SU-DHL-6 (cell line): ENCODE data around the gene P3H4.

Experiments used
- EZH2phosphoT487 ChIP-seq: fragments of 200-600 bp; sonication (generic), shearing (Covaris generic); conservative IDR thresholded peaks from 2 replicates; pipeline ENCODE4 v1.6.1; 2018; ENCODE audit warnings: mild to moderate bottlenecking, antibody characterized with exemption, low read length, moderate library complexity, mixed read lengths
- TF ChIP-seq, protein P1 (sequence below): fragments of 200-600 bp; sonication (generic); IDR thresholded peaks from one replicate; pipeline ENCODE4 v1.5.1; 2017; ENCODE audit warnings: antibody characterized with exemption, mild to moderate bottlenecking, low read length, moderate library complexity; ENCODE audit not compliant: insufficient read depth, poor library complexity, severe bottlenecking

DNA sequence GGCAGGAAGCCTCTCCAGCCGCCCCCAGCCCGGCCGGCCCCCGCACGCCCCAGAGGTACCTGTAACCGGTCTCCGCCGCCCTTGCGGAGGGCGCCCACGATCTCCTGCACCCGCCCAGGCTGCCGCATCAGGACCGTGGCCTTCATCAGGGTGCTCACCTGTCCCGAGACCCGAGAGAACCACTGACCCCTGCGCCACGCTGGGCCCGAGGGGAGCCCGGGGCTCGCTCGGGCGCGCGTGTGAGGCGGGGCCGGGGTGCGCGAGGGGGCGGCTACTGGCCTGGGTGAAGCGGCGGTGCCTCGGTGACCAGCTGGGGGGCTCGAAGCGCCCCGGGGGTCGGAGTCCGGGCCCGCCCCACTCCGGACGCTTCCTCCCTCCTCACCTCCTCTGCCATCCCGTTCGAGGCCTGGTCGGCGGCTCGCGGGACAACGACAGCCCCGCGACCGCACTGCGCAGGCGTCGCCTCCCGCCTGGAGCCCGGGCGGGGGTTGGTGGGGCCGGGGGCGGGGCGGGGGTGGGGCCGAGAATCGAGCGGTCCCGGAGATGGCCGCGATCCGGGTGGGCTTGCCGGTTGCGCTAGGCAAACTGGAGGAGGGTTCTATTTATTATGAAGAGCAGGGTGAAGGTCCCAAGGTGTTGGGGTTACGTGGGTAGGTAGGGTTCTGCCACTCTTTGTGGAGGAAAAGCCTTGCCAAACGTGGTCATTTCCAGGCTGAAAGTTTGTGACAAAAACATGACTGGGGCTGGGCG, 24.2 kb upstream of the P3H4 start, which contains the start of gene NT5C3B:
- TF ChIP-seq, protein P1, sequence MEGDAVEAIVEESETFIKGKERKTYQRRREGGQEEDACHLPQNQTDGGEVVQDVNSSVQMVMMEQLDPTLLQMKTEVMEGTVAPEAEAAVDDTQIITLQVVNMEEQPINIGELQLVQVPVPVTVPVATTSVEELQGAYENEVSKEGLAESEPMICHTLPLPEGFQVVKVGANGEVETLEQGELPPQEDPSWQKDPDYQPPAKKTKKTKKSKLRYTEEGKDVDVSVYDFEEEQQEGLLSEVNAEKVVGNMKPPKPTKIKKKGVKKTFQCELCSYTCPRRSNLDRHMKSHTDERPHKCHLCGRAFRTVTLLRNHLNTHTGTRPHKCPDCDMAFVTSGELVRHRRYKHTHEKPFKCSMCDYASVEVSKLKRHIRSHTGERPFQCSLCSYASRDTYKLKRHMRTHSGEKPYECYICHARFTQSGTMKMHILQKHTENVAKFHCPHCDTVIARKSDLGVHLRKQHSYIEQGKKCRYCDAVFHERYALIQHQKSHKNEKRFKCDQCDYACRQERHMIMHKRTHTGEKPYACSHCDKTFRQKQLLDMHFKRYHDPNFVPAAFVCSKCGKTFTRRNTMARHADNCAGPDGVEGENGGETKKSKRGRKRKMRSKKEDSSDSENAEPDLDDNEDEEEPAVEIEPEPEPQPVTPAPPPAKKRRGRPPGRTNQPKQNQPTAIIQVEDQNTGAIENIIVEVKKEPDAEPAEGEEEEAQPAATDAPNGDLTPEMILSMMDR: no peak
- TF ChIP-seq EZH2phosphoT487: no peak
